Neutrophil (primary cell): ENCODE results near the gene CHD1L.
"Not testable (repeated sequence)": the region's sequence is repeated elsewhere in the genome, so short reads cannot be mapped to it uniquely, and the experiment has no call there.

Experiments
- H3K27ac ChIP-seq: fragments of 200-600 bp; sonication (generic); 2 replicates; pipeline ENCODE4 v1.5.1; 2016; ENCODE audit warnings: mild to moderate bottlenecking, moderate library complexity
- H3K27me3 ChIP-seq: fragments of 200-600 bp; sonication (generic); 2 replicates; pipeline ENCODE4 v1.6.0; 2016; ENCODE audit warnings: mild to moderate bottlenecking
- H3K36me3 ChIP-seq: fragments of 200-600 bp; sonication (generic); 2 replicates; pipeline ENCODE4 v1.5.1; 2017
- H3K4me1 ChIP-seq, 2 experiments: fragments of 200-600 bp in 1 of 2; sonication (generic) in 1 of 2; 1 replicate in 1 of 2; 2 replicates in 1 of 2; pipeline versions ENCODE4 v1.5.1 to v1.6.1; 2013 to 2016; ENCODE audit warnings: low read depth in 1 of 2, low read length in 1 of 2, mild to moderate bottlenecking in 1 of 2, moderate library complexity in 1 of 2; ENCODE audit not compliant: control insufficient read depth in 1 of 2, insufficient read depth in 1 of 2
- H3K4me3 ChIP-seq, 2 experiments: fragments of 200-600 bp in 1 of 2; sonication (generic) in 1 of 2; 1 replicate in 1 of 2; 2 replicates in 1 of 2; pipeline ENCODE4 v1.5.1; 2013 to 2016; ENCODE audit warnings: low read depth in 1 of 2, low read length in 1 of 2, mild to moderate bottlenecking in 1 of 2, moderate library complexity in 1 of 2
- H3K9me3 ChIP-seq: fragments of 200-600 bp; sonication (generic); 2 replicates; pipeline ENCODE4 v1.5.1; 2016
- TF ChIP-seq, protein P1 (sequence below): fragments of 200-600 bp; sonication (generic); IDR thresholded peaks from 2 replicates; pipeline ENCODE4 v1.5.1; 2016; ENCODE audit warnings: antibody characterized with exemption

CHD1L gene

GRCh38 chr1:147292631-147293251 is 50.3 kb downstream of the CHD1L start:
- Histone ChIP-seq H3K36me3 (peaks cover 48% of the 10 kb centered on the region), H3K27ac (no peak overlapping the region), H3K27me3 (no peaks in the 10 kb centered on the region)

GRCh38 chr1:147297438-147297837 is 55.0 kb downstream of the CHD1L start:
- Histone ChIP-seq H3K36me3 (peaks cover 35% of the 10 kb centered on the region), H3K4me1 (no peaks in the 10 kb centered on the region), H3K4me3 (no peak overlapping the region), H3K27me3 (no peaks in the 10 kb centered on the region), H3K27ac (no peak overlapping the region), H3K9me3 (no peaks in the 10 kb centered on the region)
- TF ChIP-seq, protein P1, sequence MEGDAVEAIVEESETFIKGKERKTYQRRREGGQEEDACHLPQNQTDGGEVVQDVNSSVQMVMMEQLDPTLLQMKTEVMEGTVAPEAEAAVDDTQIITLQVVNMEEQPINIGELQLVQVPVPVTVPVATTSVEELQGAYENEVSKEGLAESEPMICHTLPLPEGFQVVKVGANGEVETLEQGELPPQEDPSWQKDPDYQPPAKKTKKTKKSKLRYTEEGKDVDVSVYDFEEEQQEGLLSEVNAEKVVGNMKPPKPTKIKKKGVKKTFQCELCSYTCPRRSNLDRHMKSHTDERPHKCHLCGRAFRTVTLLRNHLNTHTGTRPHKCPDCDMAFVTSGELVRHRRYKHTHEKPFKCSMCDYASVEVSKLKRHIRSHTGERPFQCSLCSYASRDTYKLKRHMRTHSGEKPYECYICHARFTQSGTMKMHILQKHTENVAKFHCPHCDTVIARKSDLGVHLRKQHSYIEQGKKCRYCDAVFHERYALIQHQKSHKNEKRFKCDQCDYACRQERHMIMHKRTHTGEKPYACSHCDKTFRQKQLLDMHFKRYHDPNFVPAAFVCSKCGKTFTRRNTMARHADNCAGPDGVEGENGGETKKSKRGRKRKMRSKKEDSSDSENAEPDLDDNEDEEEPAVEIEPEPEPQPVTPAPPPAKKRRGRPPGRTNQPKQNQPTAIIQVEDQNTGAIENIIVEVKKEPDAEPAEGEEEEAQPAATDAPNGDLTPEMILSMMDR: no peak

More at GRCh38 chr1:147292631-147293251, 50.3 kb downstream of the CHD1L start:
- Histone ChIP-seq H3K9me3 (no peaks in the 10 kb centered on the region), H3K4me1 (peaks cover 0 to 6% of the 10 kb centered on the region in 2 experiments), H3K4me3 (no peak overlapping the region)
- TF ChIP-seq, protein P1: no peak

DNA sequence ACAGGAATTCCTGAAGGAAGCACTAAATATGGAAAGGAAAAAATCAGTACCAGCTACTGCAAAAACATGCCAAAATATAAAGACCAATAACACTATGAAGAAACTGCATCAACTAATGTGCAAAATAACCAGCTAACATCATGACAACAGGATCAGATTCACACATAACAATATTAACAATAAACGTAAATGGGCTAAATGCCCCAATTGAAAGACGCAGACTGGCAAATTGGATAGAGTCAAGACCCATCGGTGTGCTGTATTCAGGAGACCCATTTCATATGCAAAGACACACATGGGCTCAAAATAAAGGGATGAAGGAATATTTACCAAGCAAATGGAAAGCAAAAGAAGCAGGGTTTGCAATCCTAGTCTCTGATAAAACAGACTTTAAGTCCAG is 63.3 kb downstream of the CHD1L start:
- H3K27me3 ChIP-seq, H3K4me1 ChIP-seq, H3K4me3 ChIP-seq, H3K27ac ChIP-seq, H3K36me3 ChIP-seq, H3K9me3 ChIP-seq: not testable (repeated sequence)

GRCh38 chr1:147316968-147317367 is 74.5 kb downstream of the CHD1L start:
- no peak overlapping the region for H3K27ac ChIP-seq
- no peaks in the 10 kb centered on the region for H3K27me3 ChIP-seq
- no peaks in the 10 kb centered on the region for H3K4me1 ChIP-seq
- TF ChIP-seq, protein P1: no peak
- no peak overlapping the region for H3K4me3 ChIP-seq
- no peaks in the 10 kb centered on the region for H3K9me3 ChIP-seq
- no peaks in the 10 kb centered on the region for H3K36me3 ChIP-seq

GRCh38 chr1:147326933-147327687 is 84.6 kb downstream of the CHD1L start:
- H3K4me1 ChIP-seq, H3K27me3 ChIP-seq, H3K4me3 ChIP-seq, H3K27ac ChIP-seq, H3K36me3 ChIP-seq, H3K9me3 ChIP-seq: not testable (repeated sequence)

- TF ChIP-seq, protein P1: no peak
- Histone ChIP-seq H3K4me3 (no peak overlapping the region), H3K27me3 (peaks cover 47% of the 10 kb centered on the region), H3K36me3 (no peaks in the 10 kb centered on the region), H3K27ac (no peak overlapping the region), H3K4me1 (no peaks in the 10 kb centered on the region), H3K9me3 (no peaks in the 10 kb centered on the region)
These were observed 91.8 kb downstream of the CHD1L start for GRCh38 chr1:147334292-147334691.
